Measurements from ENCODE around the gene ADM. TPM values are rescaled to one million over a fixed set of nuclear protein-coding genes. Genes with fewer than 3 reads are reported as not detected.

ADM gene
- total RNA-seq, 3 donors from 2014 or later, result 49.5 to 124 (median 72.9) TPM

DNA sequence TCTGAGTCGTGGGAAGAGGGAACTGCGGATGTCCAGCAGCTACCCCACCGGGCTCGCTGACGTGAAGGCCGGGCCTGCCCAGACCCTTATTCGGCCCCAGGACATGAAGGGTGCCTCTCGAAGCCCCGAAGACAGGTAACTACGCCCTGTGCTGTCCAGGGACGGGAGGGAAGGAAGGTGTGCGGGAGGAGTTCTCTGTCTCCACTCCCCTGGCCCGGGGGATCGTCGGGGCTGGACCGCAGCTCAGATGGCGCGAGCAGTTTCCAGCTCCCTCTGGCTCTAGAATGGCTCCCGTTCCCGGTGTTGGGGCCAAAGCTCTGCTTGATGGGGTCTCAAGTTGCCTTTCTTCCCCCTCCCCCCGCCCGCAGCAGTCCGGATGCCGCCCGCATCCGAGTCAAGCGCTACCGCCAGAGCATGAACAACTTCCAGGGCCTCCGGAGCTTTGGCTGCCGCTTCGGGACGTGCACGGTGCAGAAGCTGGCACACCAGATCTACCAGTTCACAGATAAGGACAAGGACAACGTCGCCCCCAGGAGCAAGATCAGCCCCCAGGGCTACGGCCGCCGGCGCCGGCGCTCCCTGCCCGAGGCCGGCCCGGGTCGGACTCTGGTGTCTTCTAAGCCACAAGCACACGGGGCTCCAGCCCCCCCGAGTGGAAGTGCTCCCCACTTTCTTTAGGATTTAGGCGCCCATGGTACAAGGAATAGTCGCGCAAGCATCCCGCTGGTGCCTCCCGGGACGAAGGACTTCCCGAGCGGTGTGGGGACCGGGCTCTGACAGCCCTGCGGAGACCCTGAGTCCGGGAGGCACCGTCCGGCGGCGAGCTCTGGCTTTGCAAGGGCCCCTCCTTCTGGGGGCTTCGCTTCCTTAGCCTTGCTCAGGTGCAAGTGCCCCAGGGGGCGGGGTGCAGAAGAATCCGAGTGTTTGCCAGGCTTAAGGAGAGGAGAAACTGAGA is 1.4 kb downstream of the ADM start:
- TF ChIP-seq, protein P1, sequence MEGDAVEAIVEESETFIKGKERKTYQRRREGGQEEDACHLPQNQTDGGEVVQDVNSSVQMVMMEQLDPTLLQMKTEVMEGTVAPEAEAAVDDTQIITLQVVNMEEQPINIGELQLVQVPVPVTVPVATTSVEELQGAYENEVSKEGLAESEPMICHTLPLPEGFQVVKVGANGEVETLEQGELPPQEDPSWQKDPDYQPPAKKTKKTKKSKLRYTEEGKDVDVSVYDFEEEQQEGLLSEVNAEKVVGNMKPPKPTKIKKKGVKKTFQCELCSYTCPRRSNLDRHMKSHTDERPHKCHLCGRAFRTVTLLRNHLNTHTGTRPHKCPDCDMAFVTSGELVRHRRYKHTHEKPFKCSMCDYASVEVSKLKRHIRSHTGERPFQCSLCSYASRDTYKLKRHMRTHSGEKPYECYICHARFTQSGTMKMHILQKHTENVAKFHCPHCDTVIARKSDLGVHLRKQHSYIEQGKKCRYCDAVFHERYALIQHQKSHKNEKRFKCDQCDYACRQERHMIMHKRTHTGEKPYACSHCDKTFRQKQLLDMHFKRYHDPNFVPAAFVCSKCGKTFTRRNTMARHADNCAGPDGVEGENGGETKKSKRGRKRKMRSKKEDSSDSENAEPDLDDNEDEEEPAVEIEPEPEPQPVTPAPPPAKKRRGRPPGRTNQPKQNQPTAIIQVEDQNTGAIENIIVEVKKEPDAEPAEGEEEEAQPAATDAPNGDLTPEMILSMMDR (IDR thresholded peaks at IDR 0.05), result no peak
- H3K4me1 ChIP-seq (ENCODE audit: low read depth), result peaks cover 27% of the 10 kb centered on the region
- no peaks in the 10 kb centered on the region for H3K9me3 ChIP-seq
- peak overlapping the region; percentile 37 for H3K4me3 ChIP-seq
- no peaks in the 10 kb centered on the region for H3K36me3 ChIP-seq (ENCODE audit: low read depth)
- intact Hi-C loops (cut with DNase I, micrococcal nuclease), result loop anchor here (5.0 to 10.0 kb wide), 2 partner anchors 99 to 101 kb away; no protein-coding TSS in a partner anchor
- no peak for ATAC-seq
- peak in 2 of 3 donors; percentile 61 to 68 for DNase-seq

GRCh38 chr11:10307022-10307399 is 2.1 kb downstream of the ADM start:
- no peaks in the 10 kb centered on the region for H3K9me3 ChIP-seq
- DNase-seq (no peak), ATAC-seq (no peak)
- intact Hi-C loops (cut with DNase I, micrococcal nuclease), result loop anchor here (5.0 to 10.0 kb wide), 2 partner anchors 100 to 102 kb away; no protein-coding TSS in a partner anchor
- peak overlapping the region; percentile 37 for H3K4me3 ChIP-seq
- H3K36me3 ChIP-seq (ENCODE audit: low read depth), result no peaks in the 10 kb centered on the region
- peaks cover 27% of the 10 kb centered on the region for H3K4me1 ChIP-seq (ENCODE audit: low read depth)
- TF ChIP-seq, protein P1 (IDR thresholded peaks at IDR 0.05), result no peak

- peak overlapping the region; percentile 37 for H3K4me3 ChIP-seq
- TF ChIP-seq, protein P1 (IDR thresholded peaks at IDR 0.05), result peak; percentile 95
- intact Hi-C loops (cut with DNase I, micrococcal nuclease), result loop anchor here (5.0 to 10.0 kb wide), 2 partner anchors 100 to 103 kb away; no protein-coding TSS in a partner anchor
- peaks cover 27% of the 10 kb centered on the region for H3K4me1 ChIP-seq (ENCODE audit: low read depth)
- ATAC-seq (peak; percentile 65), DNase-seq (peak; percentile 89 to 90 (median 90))
- no peaks in the 10 kb centered on the region for H3K36me3 ChIP-seq (ENCODE audit: low read depth)
- no peaks in the 10 kb centered on the region for H3K9me3 ChIP-seq
Observed at GRCh38 chr11:10307400-10308200, 2.7 kb downstream of the ADM start.

DNA sequence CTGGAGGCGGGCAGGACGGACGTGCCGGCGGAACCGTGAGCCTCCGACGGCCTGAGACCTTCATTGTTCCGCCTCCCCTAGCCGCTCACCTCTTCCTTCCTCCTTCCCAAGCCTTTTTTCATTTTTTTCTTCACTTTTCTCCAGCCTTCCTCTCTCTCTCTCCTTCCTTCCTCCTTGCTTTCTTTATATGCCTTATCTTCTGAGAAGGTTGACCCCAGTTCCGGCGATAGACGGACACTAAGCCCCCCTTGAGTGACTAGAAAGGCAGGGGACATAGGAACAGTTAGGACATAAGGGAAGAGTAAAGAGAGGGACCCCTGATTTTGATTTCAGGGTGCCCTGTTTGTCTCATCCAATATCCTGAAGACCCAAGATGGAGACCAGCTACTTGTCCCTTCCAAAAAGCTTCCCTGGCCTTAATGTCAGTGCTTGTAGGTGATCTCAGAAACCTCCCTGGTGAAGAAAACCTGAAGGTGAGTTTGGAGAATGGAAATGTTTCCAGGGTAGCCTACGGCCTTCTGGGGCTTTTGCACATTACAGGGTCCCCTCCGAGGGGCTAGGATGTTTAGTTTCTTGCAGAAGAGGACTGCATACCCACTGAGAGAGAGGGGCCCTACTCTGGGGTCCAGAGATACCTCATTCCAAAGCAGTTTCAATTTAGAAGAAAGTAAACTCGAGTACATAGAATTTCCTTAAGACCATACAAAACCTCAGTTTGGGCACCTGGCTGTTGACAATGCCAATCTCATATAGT is 3.5 kb downstream of the ADM start:
- intact Hi-C loops (cut with DNase I, micrococcal nuclease), result loop anchor here (5.0 to 10.0 kb wide), 2 partner anchors 101 to 104 kb away; no protein-coding TSS in a partner anchor
- TF ChIP-seq, protein P1 (IDR thresholded peaks at IDR 0.05), result no peak
- Histone ChIP-seq H3K9me3 (no peaks in the 10 kb centered on the region), H3K36me3 (ENCODE audit: low read depth) (no peaks in the 10 kb centered on the region), H3K4me1 (ENCODE audit: low read depth) (peaks cover 27% of the 10 kb centered on the region), H3K4me3 (no peak overlapping the region)
- DNase-seq (no peak), ATAC-seq (no peak)
